Activated T-cell treated with anti-CD3 and anti-CD28 coated beads for 24 hours (primary cell): ENCODE results near the gene MYL11.
A peak's percentile ranks its signal among the peaks of the same experiment; 100 is the strongest.

ENCODE experiments used
- DNase-seq: peaks from one replicate; pipeline ENCODE4 v3.0.0-alpha.2; 2020; ENCODE audit warnings: low read depth

Gene MYL11

GRCh38 chr16:30354423-30355143, 20.0 kb upstream of the MYL11 start:
- no peak for DNase-seq

GRCh38 chr16:30355144-30355953, 19.3 kb upstream of the MYL11 start, which contains the start of gene CD2BP2:
CD2BP2 (minus strand) TSS chr16:30355308; CDS start chr16:30354681, 627 bp downstream.
- peak; percentile 87 for DNase-seq

- no peak for DNase-seq
These were observed 18.7 kb upstream of the MYL11 start for GRCh38 chr16:30355954-30356308.

GRCh38 chr16:30356401-30357084, 18.1 kb upstream of the MYL11 start:
- DNase-seq: no peak

- no peak for DNase-seq
These were observed 17.4 kb upstream of the MYL11 start for GRCh38 chr16:30357085-30357714.

GRCh38 chr16:30357715-30358576, 16.7 kb upstream of the MYL11 start:
- no peak for DNase-seq

- no peak for DNase-seq
These were observed 16.0 kb upstream of the MYL11 start for GRCh38 chr16:30358577-30358936.

GRCh38 chr16:30358990-30359870, 15.4 kb upstream of the MYL11 start:
- no peak for DNase-seq

- no peak for DNase-seq
These were observed 14.8 kb upstream of the MYL11 start for GRCh38 chr16:30359871-30360170.

- DNase-seq: no peak
These were observed 13.4 kb upstream of the MYL11 start for GRCh38 chr16:30361180-30361579.

GRCh38 chr16:30365200-30365599, 9.4 kb upstream of the MYL11 start:
- no peak for DNase-seq

- DNase-seq: no peak
These were observed 8.1 kb upstream of the MYL11 start for GRCh38 chr16:30366511-30366910.

GRCh38 chr16:30367349-30368009, 7.1 kb upstream of the MYL11 start:
- no peak for DNase-seq

- DNase-seq: no peak
These were observed 6.3 kb upstream of the MYL11 start for GRCh38 chr16:30368122-30368791.

GRCh38 chr16:30368792-30369090, 5.9 kb upstream of the MYL11 start:
- DNase-seq: no peak

- no peak for DNase-seq
These were observed 5.3 kb upstream of the MYL11 start for GRCh38 chr16:30369091-30369937.

GRCh38 chr16:30369938-30370455, 4.6 kb upstream of the MYL11 start:
- DNase-seq: no peak

- DNase-seq: peak; percentile 99
These were observed 4.0 kb upstream of the MYL11 start, which contains the start of gene TBC1D10B for GRCh38 chr16:30370456-30371247. TBC1D10B (minus strand) TSS chr16:30370494; CDS start chr16:30370183, 311 bp downstream.
